GM21825 (cell line): Measurements from ENCODE around the gene FAT3.

Experiments
- ATAC-seq: cut with Tn5 transposase; IDR thresholded peaks from one replicate; pipeline ENCODE4 v1.9.1; 2021; ENCODE audit warnings: mild to moderate bottlenecking, moderate library complexity; ENCODE audit not compliant: unreplicated experiment

FAT3 gene

DNA sequence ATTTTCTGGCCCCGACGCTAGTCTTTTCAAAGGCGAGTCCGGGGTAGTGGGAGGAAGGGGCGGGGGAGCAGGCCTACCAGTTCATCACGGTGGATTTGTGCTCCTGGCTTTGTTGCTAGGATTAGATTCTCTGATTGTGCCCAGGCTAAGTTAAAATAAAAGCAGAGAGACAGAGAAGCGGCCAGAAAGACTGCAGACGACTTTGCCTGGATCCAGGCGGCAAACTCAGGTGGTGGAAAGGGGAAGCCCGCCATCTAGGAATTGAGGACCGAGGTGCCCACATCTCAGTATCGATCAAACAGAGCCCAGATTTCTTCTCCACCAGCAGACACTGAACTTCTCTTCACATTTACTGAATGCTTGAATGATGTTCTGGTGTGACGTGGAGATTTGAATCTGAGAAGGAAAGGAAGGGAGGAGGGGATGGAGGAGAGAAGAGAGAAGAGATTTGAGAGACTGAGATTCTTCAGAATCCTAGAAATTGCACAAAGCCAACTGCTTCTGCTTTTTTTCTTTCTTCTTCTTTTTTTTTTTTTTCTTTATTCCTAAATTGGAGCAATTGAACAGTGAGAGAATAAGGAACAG lies 2.7 kb downstream of the FAT3 start:
- ATAC-seq, result no peak

DNA sequence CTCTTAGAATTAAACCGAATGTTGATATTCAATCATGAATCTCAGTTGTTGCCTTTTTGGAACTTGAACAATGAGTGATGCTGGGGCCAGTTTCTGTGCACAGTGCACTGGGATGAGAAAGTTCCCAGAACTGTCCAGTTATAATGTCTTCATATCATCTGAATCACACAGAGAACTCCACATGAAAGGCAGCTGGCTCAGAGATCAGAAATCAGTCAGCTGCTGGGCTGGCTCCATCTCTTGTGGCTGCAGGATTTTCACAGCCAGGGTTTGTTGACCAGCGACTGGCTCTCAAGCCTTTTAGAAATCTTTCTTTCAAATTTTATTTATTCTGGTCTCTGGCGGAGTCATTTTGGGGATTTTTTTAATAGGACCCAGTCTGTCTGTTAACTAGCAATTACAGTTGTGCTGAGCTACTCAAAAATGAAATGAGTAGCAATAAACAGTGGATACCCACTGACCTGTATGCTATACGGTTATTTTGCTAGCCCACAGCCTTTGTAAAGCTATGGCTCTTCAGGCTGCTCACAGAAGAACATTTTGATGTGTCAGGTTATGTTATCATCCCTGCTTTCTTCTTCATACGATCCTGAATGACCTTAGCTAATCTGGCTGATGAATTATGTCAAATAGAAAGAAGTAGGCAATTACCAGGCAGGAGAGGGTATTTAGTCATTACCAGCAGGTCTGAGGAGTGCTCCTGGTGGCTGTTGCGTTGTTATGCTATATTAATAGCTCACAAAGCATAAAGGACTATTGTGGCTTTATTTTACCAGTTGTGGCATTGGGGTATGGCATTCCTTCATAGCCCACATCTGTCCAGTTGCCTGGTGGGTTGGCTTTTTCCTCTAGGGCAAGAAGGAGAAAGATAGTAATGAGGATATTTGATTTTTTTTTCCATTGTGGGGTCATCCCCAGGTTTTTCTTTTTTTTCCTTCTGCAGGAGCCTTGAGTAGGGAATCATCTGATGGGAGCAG lies 3.6 kb downstream of the FAT3 start:
- no peak for ATAC-seq

DNA sequence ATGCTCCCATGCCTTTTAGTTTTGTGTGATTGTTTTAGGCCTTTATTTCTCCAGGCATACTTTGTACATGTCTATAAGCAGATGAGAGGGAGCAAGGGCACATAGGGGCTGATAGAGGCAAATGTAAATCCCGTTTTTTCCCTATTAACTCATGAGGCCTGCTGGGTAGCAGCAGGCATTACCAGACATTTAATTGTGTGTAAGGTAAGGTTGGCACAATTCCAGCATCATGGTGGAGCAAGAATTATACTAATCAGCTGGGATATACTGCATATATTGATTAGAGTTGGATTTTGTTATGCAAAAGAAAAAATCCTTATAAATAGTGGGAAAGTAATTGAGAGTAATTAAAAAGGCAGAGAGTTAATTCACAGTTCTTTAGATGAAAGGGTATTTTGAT lies 12.2 kb downstream of the FAT3 start:
- no peak for ATAC-seq

DNA sequence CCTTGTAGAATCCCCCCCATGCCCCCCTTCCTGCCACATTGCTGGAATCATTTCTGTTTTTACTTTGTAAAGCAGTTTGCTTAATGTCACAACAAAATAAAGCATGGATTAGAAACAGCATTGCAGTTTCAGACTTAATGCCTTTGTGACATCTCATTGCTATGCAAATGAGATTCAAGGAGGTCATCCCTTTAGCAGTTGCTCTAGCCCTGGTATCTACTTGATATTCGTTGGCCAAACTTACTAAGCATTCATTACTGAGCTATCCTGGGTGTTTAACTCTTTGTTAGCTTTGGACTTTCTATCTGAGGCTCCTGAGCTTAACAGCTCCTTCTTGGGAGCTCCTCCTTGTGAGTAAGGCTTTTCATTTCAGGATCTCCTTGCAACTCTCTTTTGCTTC lies 16.3 kb downstream of the FAT3 start:
- ATAC-seq, result no peak

DNA sequence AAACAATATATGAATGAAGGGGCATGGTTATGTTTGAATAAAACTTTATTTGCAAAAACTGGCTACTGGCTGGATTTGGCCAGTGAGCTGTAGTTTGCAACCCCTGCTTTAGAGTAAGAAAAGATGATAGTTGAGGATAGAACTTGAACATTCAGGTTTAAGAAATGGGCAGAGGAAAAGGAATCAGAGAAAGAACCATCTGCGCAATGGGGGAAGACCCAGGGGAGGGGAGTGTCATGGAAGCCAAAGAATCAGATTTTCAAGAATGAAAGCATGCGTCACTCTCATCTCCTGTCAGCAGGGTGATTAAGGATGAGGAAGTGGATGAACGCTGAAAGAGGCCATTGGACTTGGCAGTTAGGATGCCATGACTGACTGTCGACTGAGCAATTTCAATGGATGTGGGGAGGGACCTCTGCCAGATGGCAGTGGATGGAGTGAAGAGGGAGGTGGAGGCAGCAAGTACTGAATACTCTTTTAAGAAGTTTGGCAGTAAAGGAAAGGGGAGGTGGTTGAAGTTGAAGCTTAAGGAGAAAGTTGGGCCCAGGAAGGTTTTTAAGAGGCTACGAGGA lies 21.2 kb downstream of the FAT3 start:
- no peak for ATAC-seq

DNA sequence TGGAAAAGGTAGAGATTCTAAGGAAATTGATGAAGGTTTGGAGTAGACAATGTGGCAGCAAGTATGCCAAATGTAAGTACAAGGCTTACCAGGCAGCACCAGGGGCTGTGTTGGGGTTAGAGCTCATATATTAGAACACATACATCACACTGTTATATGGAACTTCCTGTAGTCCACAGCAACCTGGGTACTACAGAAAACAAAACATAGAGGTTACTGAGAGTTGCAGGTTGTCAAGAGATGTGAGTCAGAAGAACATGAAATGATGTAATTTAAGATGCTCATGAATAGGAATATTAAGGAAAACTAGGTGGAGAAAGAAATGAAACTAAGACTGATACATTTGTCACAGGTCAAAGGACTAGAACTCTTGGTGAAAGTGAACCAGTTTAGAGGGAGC lies 22.0 kb downstream of the FAT3 start:
- no peak for ATAC-seq

DNA sequence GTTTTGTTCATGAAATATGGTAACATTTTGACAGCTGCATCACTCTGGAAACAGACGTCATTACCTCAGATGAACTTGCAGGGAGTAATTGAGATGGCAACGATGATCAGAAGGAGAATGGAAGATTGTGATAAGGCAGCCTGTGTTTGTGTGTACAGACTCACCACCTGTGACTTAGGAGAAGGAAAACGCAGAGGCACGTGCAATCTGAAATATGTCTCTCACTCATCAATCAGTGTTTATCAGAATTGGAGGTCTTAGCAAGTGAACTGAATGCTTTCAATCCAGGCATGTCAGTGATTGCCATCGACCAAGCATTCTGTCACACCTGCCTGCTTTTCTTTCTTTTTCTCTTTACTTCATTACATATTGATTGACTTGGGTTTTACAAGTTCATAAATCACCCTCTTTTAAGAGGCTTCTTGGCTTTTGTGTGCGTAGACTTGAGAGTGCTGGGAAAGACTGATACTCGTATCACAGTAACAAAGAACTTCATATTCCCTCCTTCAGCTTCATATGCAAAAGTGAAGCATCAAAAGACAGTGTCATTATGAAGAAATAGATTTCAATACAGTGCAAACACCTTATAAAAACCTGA lies 24.6 kb downstream of the FAT3 start:
- no peak for ATAC-seq

DNA sequence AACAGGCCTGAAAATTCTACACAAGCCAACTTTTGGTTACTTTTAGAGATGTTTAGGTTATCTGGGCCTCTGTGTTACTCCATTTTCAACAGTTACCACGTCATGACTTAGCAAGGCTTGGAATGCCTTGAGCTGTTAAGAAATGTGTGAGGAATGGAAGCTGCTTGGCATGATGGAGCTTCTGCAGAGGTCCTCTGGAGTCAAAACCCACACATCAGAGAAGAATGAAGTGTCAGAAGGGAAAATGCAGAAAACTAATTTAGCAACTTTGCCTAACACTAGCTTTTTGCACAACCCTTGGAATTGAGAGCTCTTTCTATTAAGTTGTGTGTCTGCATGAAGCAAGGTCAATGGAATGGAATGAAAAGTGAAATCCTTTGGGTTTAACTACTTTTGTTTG lies 27.4 kb downstream of the FAT3 start:
- ATAC-seq, result no peak

DNA sequence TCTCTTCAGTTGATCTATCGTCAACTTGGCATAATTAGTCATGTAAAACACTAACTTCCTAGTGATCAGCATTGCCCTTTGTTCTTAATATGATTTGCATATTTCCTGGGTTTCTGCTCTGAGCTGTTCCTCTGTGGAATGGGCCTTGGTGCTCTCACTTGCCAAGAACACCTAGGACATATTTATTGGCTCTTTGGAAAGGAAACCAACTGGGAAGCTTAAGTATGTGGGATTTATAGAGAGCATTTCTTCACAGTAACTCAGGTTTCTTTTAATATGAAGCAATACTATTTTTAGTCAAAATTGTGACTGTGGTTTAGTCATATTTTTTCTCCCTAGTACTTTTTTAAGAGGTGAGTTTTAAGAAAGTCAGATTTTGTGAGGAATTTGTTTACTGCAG lies 28.8 kb downstream of the FAT3 start:
- ATAC-seq, result no peak

DNA sequence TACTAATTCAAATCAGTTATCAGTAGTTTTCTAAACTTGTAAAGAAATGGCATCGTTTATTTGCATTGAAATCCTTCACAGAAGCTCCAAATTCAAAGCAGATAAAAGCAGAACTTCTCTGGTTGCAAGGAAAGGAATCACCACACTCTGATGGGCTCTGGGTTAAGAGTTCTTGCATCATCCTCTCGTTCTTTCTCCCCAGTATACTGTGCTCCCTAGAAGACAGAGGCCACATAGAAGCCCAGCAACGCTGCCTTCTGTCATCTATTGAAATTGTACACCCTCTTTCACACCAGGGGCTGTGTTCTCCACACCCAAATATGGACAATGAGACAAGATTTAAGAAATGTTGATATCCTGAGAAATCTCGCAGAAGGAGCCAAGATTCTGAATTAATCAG lies 29.3 kb downstream of the FAT3 start:
- no peak for ATAC-seq

DNA sequence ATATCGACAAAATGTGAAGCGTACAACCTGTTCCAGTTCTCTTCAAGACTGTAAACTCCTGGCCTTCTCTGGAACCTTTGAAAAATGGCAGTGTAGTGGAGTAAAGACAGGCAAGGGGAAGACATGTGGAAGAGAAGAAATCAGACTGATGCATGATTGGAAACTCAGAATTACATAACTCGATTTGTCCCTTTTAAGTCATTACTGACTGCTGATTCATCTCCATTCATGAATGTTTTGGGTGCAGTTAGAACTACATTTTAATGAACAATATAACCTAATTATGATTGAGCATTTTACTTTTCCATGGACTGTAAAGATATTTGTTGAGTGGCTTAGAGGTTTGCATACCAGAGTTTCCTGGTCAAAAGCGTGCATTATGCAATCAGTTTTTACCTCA lies 32.9 kb downstream of the FAT3 start:
- no peak for ATAC-seq

DNA sequence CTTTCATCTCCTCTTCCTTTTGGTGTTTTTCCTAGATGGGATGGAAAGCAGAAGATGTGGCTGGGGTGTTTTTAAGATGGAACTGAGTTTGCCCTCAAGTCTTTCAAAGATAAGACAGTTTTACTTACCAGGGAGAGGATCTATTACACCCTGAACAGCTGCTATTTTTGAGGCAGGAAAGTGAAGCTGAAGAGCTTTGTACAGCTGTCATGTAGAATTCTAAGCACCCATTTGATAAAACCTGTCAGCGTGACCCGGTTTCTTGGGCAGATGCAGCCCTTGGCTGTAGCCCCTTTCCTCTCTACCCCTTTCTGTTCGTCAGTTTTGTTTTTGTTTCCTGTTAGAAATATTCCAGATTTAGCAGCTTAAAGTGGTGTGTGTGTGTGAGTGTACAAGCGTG lies 35.2 kb downstream of the FAT3 start:
- ATAC-seq, result no peak

DNA sequence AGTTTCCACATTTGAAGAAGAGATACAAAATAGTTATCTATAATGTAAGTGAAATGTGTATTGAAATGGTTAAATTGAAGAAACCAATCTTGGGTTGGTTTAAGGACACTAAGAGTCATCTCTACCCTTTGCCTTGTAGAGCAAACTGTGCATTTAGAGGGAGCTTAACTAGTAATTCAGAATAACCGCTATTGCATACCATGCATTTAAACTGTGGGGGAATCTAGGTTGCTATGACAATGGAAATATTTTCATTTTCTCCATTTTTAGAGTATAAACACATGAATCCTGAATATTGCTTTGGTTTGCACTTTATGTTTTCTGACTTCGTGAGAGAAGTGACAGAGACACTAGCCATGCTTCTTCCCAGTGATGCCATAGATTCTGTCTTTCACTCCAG lies 39.7 kb downstream of the FAT3 start:
- ATAC-seq, result no peak

DNA sequence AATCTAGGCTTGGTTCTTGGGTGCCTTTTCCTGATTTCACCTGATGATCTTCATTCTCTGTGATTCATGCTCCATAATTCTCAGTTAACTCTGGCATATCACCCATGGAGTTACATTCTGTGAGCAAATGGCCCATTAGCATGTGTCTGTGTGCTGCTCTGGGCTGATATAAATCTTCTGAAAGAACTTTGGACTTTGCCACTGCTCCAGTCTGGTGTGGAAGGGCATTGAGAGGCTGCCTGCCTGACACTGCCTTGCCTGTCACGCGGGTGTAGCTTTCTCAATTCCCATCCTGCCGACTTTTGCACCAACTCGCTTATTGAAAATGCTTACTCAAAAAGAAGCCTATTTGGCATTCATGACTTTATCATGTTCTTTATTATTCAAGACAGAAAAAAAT lies 42.2 kb downstream of the FAT3 start:
- ATAC-seq, result no peak

DNA sequence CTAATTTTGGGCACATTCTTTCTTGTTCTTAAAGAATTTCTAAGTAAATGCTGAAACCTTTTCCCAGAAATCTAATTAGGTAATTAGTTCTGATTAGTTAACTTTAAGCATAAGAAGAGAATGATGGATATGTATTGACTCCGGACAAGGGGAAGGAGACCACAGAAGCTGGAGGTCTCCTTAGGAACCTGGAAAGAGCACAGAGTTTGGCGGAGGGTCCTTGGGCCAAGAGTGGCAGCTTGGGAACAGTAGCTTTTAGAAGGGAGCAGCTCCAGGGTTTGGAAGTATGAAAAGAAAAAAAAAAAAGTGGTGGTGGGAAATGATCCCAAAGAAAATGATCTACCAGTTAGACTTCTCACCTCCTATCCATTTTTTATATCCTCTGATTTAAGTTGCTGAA lies 42.7 kb downstream of the FAT3 start:
- no peak for ATAC-seq

DNA sequence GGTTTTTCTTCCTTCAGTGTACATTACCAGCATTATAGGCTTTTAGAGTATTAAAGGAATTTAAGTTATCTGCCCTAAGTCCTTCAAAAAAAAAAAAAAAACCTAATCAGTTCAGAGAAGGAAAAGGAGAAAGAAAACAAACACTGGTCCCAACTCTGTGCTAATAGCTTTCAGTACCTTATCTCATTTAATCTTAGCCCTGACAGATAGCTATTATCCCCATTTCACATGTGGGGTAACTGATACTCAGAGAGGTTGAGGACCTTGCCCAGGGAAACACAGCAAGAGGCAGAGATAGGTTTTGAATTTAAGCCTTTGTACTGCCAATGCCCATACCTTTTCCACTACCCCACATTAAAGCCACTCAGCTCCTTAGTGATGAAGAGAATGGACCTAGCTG lies 43.4 kb downstream of the FAT3 start:
- ATAC-seq, result no peak

DNA sequence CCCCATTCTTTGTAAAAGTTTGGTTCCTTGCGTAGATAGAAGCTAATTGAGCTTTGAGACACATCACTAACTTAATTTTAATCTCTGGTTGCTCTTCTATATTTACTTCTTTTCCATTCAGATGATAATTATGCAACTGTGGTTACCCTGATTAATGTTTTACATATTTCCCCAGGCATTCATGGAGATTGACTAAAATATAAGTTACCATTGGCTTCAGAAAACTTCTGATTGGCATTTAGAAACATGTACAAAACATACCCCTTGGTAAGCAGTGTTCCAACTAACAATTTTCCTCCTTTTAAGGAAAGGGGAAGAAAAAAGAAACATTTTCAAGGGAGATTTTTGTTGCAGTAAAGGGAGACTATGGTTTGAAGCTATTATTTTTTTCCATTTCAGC lies 43.9 kb downstream of the FAT3 start:
- ATAC-seq, result no peak

DNA sequence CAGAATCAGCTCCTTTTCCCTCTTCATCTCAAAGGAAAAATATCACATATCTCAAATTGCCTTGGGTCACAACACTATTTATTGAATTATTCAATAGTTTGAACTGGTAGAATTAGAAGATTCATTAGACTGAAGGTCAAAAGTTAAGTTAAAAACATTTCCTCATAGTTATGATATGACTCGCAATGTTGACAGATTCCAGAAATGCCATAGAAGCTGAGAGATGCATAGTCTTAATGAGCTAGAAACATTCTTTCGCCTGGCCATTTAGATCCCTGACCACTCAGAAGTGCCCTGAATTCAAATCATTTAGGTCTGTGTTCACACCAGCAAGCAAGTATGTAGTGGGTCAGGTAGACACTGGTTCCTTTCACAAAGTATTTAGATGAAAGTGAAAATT lies 44.4 kb downstream of the FAT3 start:
- ATAC-seq, result no peak

DNA sequence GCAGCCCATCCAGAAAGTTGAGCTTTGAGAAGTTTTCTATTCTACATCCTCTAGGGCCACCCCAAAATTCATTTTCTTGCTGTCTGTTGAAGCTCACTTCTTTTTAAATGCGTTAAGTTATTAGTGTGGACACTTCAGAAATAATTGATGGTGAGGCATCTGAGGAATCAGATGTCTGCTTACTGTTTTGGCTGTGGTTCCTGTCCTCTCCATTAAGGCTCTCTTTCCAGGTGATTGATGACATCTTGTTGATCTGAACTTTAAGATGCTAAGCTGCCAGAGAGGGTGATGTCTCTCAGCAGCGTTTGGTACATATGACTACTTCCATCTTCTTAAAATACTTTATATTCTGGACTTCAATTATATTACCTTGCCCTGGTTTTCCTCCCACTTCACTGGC lies 45.2 kb downstream of the FAT3 start:
- ATAC-seq, result no peak

DNA sequence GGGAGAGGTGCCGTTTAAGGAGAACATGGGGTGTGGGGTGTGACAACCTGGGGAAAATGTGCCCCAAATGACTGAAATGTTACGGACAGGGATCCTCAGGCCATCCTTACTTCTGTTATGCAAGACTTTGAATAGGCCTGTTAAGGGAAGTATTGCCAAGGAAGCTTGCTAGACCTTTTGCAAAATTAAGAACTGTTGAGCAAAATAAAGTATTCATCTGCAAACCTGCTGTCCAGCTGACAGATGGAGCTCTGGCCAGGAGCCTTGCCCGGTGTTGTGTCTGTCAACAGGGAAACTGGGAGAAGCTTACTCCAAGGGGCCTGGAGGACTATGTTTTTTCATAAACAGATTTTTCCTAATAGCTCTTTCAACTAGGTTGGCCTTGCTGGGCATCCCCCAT lies 48.0 kb downstream of the FAT3 start:
- no peak for ATAC-seq
